CD4-positive, CD25-positive, alpha-beta regulatory T cell (primary cell): Measurements from ENCODE around the gene DTNB. TPM values are rescaled to one million over a fixed set of nuclear protein-coding genes. Genes with fewer than 3 reads are reported as not detected.

ENCODE experiments used
- ATAC-seq, 2 donors: fragments of 150-1000 bp; cut with Tn5 transposase; one replicate each; pipeline ENCODE4 v1.10.0; 2021; ENCODE audit warnings: low read depth in 2 of 2, moderate number of reproducible peaks in 2 of 2, moderate library complexity in 1 of 2
- DNase-seq, 3 donors: peaks; one replicate each; pipeline versions ENCODE4 v3.0.0 to v3.0.0-alpha.2; 2012 to 2022; ENCODE audit warnings: mixed read lengths in 1 of 3
- H3K27ac ChIP-seq: one replicate; pipeline ENCODE4 v1.7.0; 2013; ENCODE audit warnings: mild to moderate bottlenecking, low read length; ENCODE audit not compliant: insufficient read depth, poor library complexity, severe bottlenecking
- H3K27me3 ChIP-seq: one replicate; pipeline ENCODE4 v1.7.0; 2013; ENCODE audit warnings: low read length; ENCODE audit not compliant: control insufficient read depth, insufficient read depth
- H3K36me3 ChIP-seq: one replicate; pipeline ENCODE4 v1.7.0; 2013; ENCODE audit warnings: mild to moderate bottlenecking, low read length, moderate library complexity; ENCODE audit not compliant: control insufficient read depth, insufficient read depth
- H3K4me1 ChIP-seq: 2 replicates; pipeline ENCODE4 v1.7.0; 2013; ENCODE audit warnings: mild to moderate bottlenecking, low read length; ENCODE audit not compliant: insufficient read depth, control insufficient read depth, poor library complexity, severe bottlenecking
- H3K4me3 ChIP-seq: one replicate; pipeline ENCODE4 v1.7.0; 2013; ENCODE audit warnings: low read depth, mild to moderate bottlenecking, low read length, moderate library complexity
- H3K9me3 ChIP-seq, 2 experiments: 1 replicate in 1 of 2; 2 replicates in 1 of 2; pipeline ENCODE4 v1.7.0; 2013; ENCODE audit warnings: low read length in 2 of 2, mild to moderate bottlenecking in 1 of 2, moderate library complexity in 1 of 2; ENCODE audit not compliant: control insufficient read depth in 2 of 2
- H3K27ac Mint-ChIP-seq, 3 donors: one replicate each; pipeline ENCODE4 v1.8.0; 2020 to 2022; ENCODE audit warnings: mild to moderate bottlenecking in 3 of 3, mixed read lengths in 3 of 3, moderate library complexity in 2 of 3
- H3K27me3 Mint-ChIP-seq: one replicate; pipeline ENCODE4 v1.8.0; 2022; ENCODE audit warnings: mild to moderate bottlenecking, mixed read lengths
- H3K36me3 Mint-ChIP-seq: one replicate; pipeline ENCODE4 v1.8.0; 2020; ENCODE audit warnings: mixed read lengths
- H3K4me1 Mint-ChIP-seq, 4 donors: one replicate each; pipeline ENCODE4 v1.8.0; 2020 to 2022; ENCODE audit warnings: mixed read lengths in 4 of 4, mild to moderate bottlenecking in 1 of 4
- H3K4me3 Mint-ChIP-seq, 4 donors: one replicate each; pipeline ENCODE4 v1.8.0; 2020 to 2022; ENCODE audit warnings: mild to moderate bottlenecking in 4 of 4, mixed read lengths in 4 of 4, moderate library complexity in 3 of 4
- H3K9me3 Mint-ChIP-seq, 7 donors: one replicate each; pipeline ENCODE4 v1.8.0; 2020 to 2022; ENCODE audit warnings: mixed read lengths in 7 of 7, mild to moderate bottlenecking in 3 of 7, moderate library complexity in 2 of 7
- polyA plus RNA-seq, 4 donors: library from polyadenylated mRNA; unstranded; fragments of 300-500 nt; fragmentation: Illumina TruSeq; gene quantifications; one replicate each; pipeline ENCODE4 v1.2.3, GENCODE V29; 2021
- total RNA-seq: library from RNA; stranded (reverse); gene quantifications from one replicate; pipeline ENCODE4 v1.2.3, GENCODE V29; 2022

The DTNB gene
- total and polyA plus RNA-seq, 5 donors from 2014 or later, result 11.5 to 50.1 (median 15.0) TPM

DNA sequence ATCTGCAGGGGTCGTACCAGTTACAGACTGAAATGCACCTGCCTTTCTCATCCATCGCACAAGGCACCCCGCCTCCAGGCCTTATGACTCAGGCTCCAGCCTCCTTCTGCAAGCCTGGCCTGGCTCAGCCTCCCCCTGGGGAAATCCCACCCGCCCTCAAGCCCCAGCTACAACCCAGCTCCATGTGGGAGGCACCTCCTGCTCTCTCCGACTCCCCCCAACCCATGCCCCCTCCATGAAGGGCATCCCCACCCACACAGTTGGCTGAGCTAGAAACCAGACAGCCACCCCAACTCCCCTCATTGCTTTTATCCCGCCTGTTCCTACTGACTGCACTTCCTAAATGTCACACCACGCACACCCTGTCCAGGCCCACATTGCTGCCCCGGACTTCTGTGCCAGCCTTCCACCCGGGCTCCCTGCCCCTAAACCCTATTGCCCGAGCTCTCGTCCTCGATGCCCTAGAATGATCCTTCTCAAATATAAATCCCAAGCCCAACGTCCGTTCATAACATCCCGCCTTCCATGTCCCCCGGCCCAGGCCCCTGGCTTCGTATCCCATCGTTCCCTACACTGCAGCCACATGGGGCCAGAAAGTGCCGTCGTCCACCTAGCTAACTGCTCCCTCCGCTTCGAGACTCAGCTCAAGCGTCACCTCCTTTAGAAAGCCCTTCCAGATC lies 341.6 kb downstream of the DTNB start:
- Mint-ChIP-seq H3K27me3 (no peaks in the 10 kb centered on the region), H3K9me3 (peaks cover 0 to 12% (median 0%) of the 10 kb centered on the region in 7 donors), H3K36me3 (peaks cover 25% of the 10 kb centered on the region), H3K4me3 (peak overlapping the region in 3 of 4 donors; percentile 19 to 80 (median 63)), H3K4me1 (peaks cover 28 to 79% (median 47%) of the 10 kb centered on the region in 4 donors), H3K27ac (peak overlapping the region; percentile 20 to 92 (median 83))
- Histone ChIP-seq H3K9me3 (peaks cover under 1 to 6% of the 10 kb centered on the region in 2 experiments), H3K27ac (no peak overlapping the region), H3K4me3 (no peak overlapping the region), H3K36me3 (peaks cover 8% of the 10 kb centered on the region), H3K27me3 (no peaks in the 10 kb centered on the region), H3K4me1 (peaks cover 64% of the 10 kb centered on the region)
- no peak for DNase-seq
- ATAC-seq, result no peak

DNA sequence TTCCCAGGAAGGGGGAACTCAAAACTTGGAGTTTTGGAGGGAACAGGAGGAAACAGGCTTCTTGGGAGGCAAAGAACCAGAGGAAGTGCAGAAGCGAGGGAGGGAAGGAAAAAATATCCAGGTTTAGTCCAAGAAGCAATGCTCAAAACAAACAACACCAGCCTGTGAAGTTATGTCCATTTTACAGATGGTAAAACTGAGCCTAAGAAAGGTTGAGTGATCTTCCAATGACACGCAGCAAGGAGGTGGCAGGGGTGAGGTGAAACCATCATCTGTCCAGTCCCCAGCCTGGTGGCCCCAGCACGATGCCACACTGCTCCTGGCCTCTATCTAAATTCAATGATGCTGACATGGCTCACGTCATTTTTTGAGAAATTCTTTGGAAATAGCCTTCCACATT lies 342.4 kb downstream of the DTNB start:
- H3K27ac Mint-ChIP-seq, result peak overlapping the region; percentile 68 to 92 (median 83)
- peaks cover 55% of the 10 kb centered on the region for H3K4me1 ChIP-seq
- ATAC-seq, result no peak

DNA sequence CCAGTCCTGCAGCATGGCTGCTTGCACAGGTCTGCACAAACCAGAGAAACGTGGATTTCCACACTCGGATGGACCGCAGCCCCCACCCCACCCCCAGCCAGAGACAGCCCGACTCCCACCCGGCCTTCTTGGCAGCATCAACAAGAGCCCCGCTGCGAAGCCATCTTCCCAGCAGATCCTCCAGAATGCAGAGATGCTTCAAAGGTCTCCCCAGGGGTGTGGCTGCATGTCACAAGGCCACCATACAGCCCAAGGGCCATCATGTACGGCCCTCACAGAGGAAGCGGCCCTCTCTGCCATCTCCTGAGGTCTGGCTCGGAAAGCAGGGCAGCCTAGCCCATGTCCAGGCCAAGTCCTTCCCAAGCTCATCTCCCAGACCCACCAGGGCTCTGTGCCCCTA lies 343.1 kb downstream of the DTNB start:
- H3K27ac Mint-ChIP-seq, result peak overlapping the region; percentile 45 to 92 (median 89)
- DNase-seq (no peak), ATAC-seq (no peak)
- peaks cover 24 to 74% (median 40%) of the 10 kb centered on the region in 4 donors for H3K4me1 Mint-ChIP-seq
- Histone ChIP-seq H3K27me3 (no peaks in the 10 kb centered on the region), H3K36me3 (peaks cover 15% of the 10 kb centered on the region), H3K9me3 (peaks cover 11% of the 10 kb centered on the region in 2 experiments), H3K27ac (no peak overlapping the region), H3K4me1 (peaks cover 49% of the 10 kb centered on the region), H3K4me3 (no peak overlapping the region)
- H3K27me3 Mint-ChIP-seq, result no peaks in the 10 kb centered on the region
- peak overlapping the region in 1 of 4 donors; percentile 60 for H3K4me3 Mint-ChIP-seq
- peaks cover 35% of the 10 kb centered on the region for H3K36me3 Mint-ChIP-seq
- H3K9me3 Mint-ChIP-seq, result peaks cover 0 to 20% (median 3%) of the 10 kb centered on the region in 7 donors

More for the DNA sequence above, 342.4 kb downstream of the DTNB start:
- Histone ChIP-seq H3K36me3 (peaks cover 15% of the 10 kb centered on the region), H3K9me3 (peaks cover 10 to 11% of the 10 kb centered on the region in 2 experiments), H3K27me3 (no peaks in the 10 kb centered on the region), H3K4me3 (no peak overlapping the region), H3K27ac (no peak overlapping the region)
- H3K4me3 Mint-ChIP-seq, result peak overlapping the region in 3 of 4 donors; percentile 22 to 40 (median 32)
- H3K36me3 Mint-ChIP-seq, result peaks cover 30% of the 10 kb centered on the region
- no peak for DNase-seq
- H3K4me1 Mint-ChIP-seq, result peaks cover 28 to 74% (median 42%) of the 10 kb centered on the region in 4 donors
- no peaks in the 10 kb centered on the region for H3K27me3 Mint-ChIP-seq
- peaks cover 0 to 18% (median 3%) of the 10 kb centered on the region in 7 donors for H3K9me3 Mint-ChIP-seq

DNA sequence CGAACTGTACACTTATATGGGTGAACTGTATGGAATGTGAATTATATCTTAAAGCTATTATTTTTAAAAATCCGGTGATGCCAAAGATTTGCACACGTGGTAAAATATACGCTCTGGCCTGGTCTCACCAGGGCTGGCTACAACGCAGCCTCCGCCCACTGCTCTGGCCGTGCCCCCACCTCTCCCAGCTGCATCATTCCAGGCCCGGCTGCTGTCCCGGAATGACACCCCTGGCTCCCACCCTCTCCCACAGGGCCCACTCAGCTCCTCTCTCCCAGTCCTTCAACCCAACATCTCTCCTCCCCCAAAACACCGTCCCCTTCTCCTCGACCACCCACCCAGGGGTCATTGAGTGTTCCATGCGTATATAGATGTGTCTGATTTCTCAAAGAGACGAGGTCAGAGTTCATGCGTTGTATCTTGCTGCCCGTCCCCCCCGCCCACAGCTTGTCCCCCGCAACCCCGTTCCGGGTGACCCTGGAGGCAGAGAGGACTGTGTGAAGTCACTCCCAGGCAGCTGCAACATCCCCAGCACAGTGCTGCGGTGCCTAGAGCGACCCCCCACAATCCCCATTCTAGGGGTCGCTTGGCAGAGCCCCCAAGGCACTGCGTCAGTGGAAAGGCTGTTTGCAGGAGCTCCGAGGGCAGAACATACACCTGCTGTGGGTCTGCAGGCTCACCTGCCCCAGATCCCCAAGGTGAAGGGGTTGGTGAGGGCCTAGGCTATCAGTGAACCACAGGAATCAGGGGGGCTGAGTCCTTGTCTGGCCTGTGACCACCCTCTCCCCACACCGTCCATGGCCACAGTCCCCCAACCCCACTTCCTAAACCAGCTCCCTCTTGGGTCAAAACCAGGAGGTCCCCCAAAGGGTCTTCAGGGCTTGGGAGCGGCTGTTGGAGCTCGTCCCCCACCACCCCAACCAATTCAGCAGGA lies 345.0 kb downstream of the DTNB start:
- no peak overlapping the region for H3K4me3 ChIP-seq
- peaks cover 40% of the 10 kb centered on the region for H3K4me1 ChIP-seq
- H3K27me3 ChIP-seq, result no peaks in the 10 kb centered on the region
- peaks cover 11% of the 10 kb centered on the region in 2 experiments for H3K9me3 ChIP-seq
- Mint-ChIP-seq H3K27me3 (no peaks in the 10 kb centered on the region), H3K27ac (peak overlapping the region; percentile 36 to 75 (median 66)), H3K9me3 (peaks cover 0 to 20% (median 3%) of the 10 kb centered on the region in 7 donors), H3K4me3 (peak overlapping the region in 1 of 4 donors; percentile 48), H3K4me1 (peaks cover 21 to 74% (median 34%) of the 10 kb centered on the region in 4 donors), H3K36me3 (peaks cover 35% of the 10 kb centered on the region)
- ATAC-seq (no peak), DNase-seq (no peak)
- no peak overlapping the region for H3K27ac ChIP-seq
- H3K36me3 ChIP-seq, result peaks cover 15% of the 10 kb centered on the region

Other genes starting within 250 kb of the DTNB start
- gene ASXL2, start 204.9 kb upstream of the DTNB start, total RNA-seq, result 48.6 TPM
- gene ASXL2, start 204.9 kb upstream of the DTNB start, polyA plus RNA-seq, result 1 to 10 TPM; 6.8 to 8.8 (median 8.1) TPM